Peyer's patch (tissue), 4 donors: ENCODE results near the gene SHISA5.

Source experiments
- POLR2A ChIP-seq, 2 donors: fragments of 450-650 bp; IDR thresholded peaks; one replicate each; pipeline ENCODE4 v1.5.1; 2017; ENCODE audit warnings: antibody characterized with exemption in 2 of 2, mild to moderate bottlenecking in 2 of 2, moderate library complexity in 2 of 2
- TF ChIP-seq, protein P1 (sequence below), 6 experiments: fragments of 450-650 bp in 4 of 6; fragments of 200-600 bp in 2 of 6; sonication (generic) in 1 of 6; IDR thresholded peaks; one replicate each; pipeline ENCODE4 v1.5.1; 2017 to 2019; ENCODE audit warnings: antibody characterized with exemption in 6 of 6, mild to moderate bottlenecking in 3 of 6, moderate library complexity in 1 of 6

DNA sequence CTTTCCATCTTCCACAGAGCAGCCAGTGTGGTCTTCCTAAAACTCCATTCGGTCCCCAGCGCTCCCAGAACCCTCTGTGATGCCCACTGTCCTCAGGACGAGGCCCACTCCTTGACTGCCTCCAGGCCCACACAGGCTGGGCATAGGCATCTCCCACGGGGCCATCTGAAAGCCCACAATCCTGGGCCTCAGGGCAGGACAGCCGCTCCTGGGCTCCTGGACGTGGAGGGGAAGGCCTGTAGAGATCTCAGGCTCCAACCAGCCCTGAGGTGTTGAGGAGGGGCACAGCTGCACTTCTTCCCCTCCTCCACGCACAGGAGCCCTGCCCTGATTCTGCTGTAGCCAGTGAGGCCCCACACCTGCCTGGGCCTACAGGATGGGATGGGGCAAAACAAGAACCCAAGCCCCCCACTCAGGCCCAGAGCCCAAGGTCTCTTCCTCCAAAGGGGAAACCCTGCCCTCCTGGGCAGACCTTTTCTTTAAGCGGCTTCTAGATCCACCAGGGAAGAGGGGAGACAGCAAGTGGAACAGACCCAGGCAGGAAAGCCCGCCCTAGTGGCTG is 25.9 kb downstream of the SHISA5 start:
- TF ChIP-seq, protein P1, sequence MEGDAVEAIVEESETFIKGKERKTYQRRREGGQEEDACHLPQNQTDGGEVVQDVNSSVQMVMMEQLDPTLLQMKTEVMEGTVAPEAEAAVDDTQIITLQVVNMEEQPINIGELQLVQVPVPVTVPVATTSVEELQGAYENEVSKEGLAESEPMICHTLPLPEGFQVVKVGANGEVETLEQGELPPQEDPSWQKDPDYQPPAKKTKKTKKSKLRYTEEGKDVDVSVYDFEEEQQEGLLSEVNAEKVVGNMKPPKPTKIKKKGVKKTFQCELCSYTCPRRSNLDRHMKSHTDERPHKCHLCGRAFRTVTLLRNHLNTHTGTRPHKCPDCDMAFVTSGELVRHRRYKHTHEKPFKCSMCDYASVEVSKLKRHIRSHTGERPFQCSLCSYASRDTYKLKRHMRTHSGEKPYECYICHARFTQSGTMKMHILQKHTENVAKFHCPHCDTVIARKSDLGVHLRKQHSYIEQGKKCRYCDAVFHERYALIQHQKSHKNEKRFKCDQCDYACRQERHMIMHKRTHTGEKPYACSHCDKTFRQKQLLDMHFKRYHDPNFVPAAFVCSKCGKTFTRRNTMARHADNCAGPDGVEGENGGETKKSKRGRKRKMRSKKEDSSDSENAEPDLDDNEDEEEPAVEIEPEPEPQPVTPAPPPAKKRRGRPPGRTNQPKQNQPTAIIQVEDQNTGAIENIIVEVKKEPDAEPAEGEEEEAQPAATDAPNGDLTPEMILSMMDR (IDR thresholded peaks at IDR 0.05) = no peak
- TF ChIP-seq POLR2A (IDR thresholded peaks at IDR 0.05) = no peak
